HG02981 (cell line): Measurements from ENCODE around the gene OR10V1.

Experiments used
- ATAC-seq: cut with Tn5 transposase; IDR thresholded peaks from one replicate; pipeline ENCODE4 v1.9.1; 2021; ENCODE audit warnings: mild to moderate bottlenecking, moderate library complexity; ENCODE audit not compliant: unreplicated experiment

The OR10V1 gene

GRCh38 chr11:59668950-59669610 is 44.6 kb downstream of the OR10V1 start, which contains the start of gene PATL1:
TSS of gene PATL1 (minus strand) at chr11:59669037. CDS start at chr11:59668895, 142 bp downstream.
- peak; percentile 92 for ATAC-seq

GRCh38 chr11:59668188-59668949 is 45.3 kb downstream of the OR10V1 start:
- peak; percentile 20 for ATAC-seq

- no peak for ATAC-seq
These were observed 45.8 kb downstream of the OR10V1 start for GRCh38 chr11:59667812-59668187.

- ATAC-seq: no peak
These were observed 46.7 kb downstream of the OR10V1 start for GRCh38 chr11:59666969-59667368.
